HEK293T (cell line): ENCODE measurements around the gene LMNTD1.
"Not testable (repeated sequence)": the region's sequence is repeated elsewhere in the genome, so short reads cannot be mapped to it uniquely, and the experiment has no call there.

ENCODE experiments used
- CTCF ChIA-PET: fragments of 350-600 bp; formaldehyde crosslinking; extraction: SDS; loops from one replicate; lab custom pipeline; 2021; ENCODE audit warnings: antibody characterized with exemption, inconsistent platforms; lab: Yijun Ruan, JAX
- POLR2A ChIA-PET: fragments of 350-600 bp; formaldehyde crosslinking; extraction: SDS; loops from one replicate; lab custom pipeline; 2020; ENCODE audit warnings: antibody characterized with exemption, inconsistent platforms; lab: Yijun Ruan, JAX
- DNase-seq: peaks from one replicate; pipeline ENCODE4 v3.0.0; 2012; ENCODE audit warnings: mixed read lengths; ENCODE audit errors: extremely low spot score
- ARNT ChIP-seq: fragments of 450-650 bp; IDR thresholded peaks from 2 replicates; pipeline ENCODE4 v1.6.1; 2017; ENCODE audit warnings: mild to moderate bottlenecking
- BHLHE40 ChIP-seq: fragments of 450-650 bp; IDR thresholded peaks from 2 replicates; pipeline ENCODE4 v1.6.1; 2016; ENCODE audit warnings: mild to moderate bottlenecking, moderate library complexity, borderline replicate concordance
- CTBP1 ChIP-seq: fragments of 450-650 bp; IDR thresholded peaks from 2 replicates; pipeline ENCODE4 v1.6.1; 2016; ENCODE audit warnings: borderline replicate concordance
- ELF4 ChIP-seq: fragments of 450-650 bp; IDR thresholded peaks from 2 replicates; pipeline ENCODE4 v1.6.1; 2017; ENCODE audit warnings: antibody characterized with exemption
- FOXA1 ChIP-seq: fragments of 450-650 bp; IDR thresholded peaks from 2 replicates; pipeline ENCODE4 v1.6.1; 2016; ENCODE audit warnings: mild to moderate bottlenecking
- FOXK2 ChIP-seq: fragments of 450-650 bp; IDR thresholded peaks from 2 replicates; pipeline ENCODE4 v1.6.1; 2016; ENCODE audit warnings: mild to moderate bottlenecking
- FOXM1 ChIP-seq: fragments of 450-650 bp; IDR thresholded peaks from 2 replicates; pipeline ENCODE4 v1.6.1; 2017; ENCODE audit warnings: mild to moderate bottlenecking, borderline replicate concordance
- HDGF ChIP-seq: fragments of 450-650 bp; IDR thresholded peaks from 2 replicates; pipeline ENCODE4 v1.6.1; 2017; ENCODE audit warnings: antibody characterized with exemption, borderline replicate concordance
- L3MBTL2 ChIP-seq: fragments of 450-650 bp; conservative IDR thresholded peaks from 2 replicates; pipeline ENCODE4 v1.6.1; 2016; ENCODE audit warnings: mild to moderate bottlenecking
- LEF1 ChIP-seq: fragments of 450-650 bp; IDR thresholded peaks from 2 replicates; pipeline ENCODE4 v1.6.1; 2017; ENCODE audit warnings: mild to moderate bottlenecking, borderline replicate concordance
- NFRKB ChIP-seq: fragments of 450-650 bp; IDR thresholded peaks from 2 replicates; pipeline ENCODE4 v1.6.1; 2016; ENCODE audit warnings: mild to moderate bottlenecking, moderate library complexity
- PKNOX1 ChIP-seq: fragments of 450-650 bp; IDR thresholded peaks from 2 replicates; pipeline ENCODE4 v1.6.1; 2016
- SP1 ChIP-seq: fragments of 450-650 bp; IDR thresholded peaks from 2 replicates; pipeline ENCODE4 v1.6.1; 2017
- SUZ12 ChIP-seq: fragments of 450-650 bp; IDR thresholded peaks from 2 replicates; pipeline ENCODE4 v1.6.1; 2016; ENCODE audit warnings: mild to moderate bottlenecking
- TARDBP ChIP-seq: fragments of 450-650 bp; IDR thresholded peaks from 2 replicates; pipeline ENCODE4 v1.6.1; 2016
- ZNF384 ChIP-seq: fragments of 450-650 bp; IDR thresholded peaks from 2 replicates; pipeline ENCODE4 v1.6.1; 2016

The LMNTD1 gene

GRCh38 chr12:25553098-25553497, at the start of gene LMNTD1:
Gene LMNTD1 (minus strand): TSS chr12:25553283. CDS start chr12:25552959, 324 bp downstream.
- TF ChIP-seq HDGF (no peak), SUZ12 (no peak), ARNT (no peak), ELF4 (no peak), TARDBP (no peak), ZNF384 (no peak), SP1 (no peak), NFRKB (no peak), PKNOX1 (no peak), CTBP1 (no peak), L3MBTL2 (no peak), FOXA1 (no peak)
- ChIA-PET POLR2A (no interaction called here), CTCF (no interaction called here)
- DNase-seq = no peak

- CTCF ChIA-PET = no interaction called here
- TF ChIP-seq SP1 = no peak
- no peak for TF ChIP-seq L3MBTL2
- TF ChIP-seq FOXM1 = no peak
- no peak for TF ChIP-seq CTBP1
- TF ChIP-seq FOXK2 = no peak
- TF ChIP-seq FOXA1 = no peak
- no peak for TF ChIP-seq ELF4
- no peak for TF ChIP-seq ARNT
- no peak for TF ChIP-seq HDGF
- TF ChIP-seq NFRKB = no peak
- no peak for TF ChIP-seq SUZ12
- TF ChIP-seq PKNOX1 = no peak
- no peak for TF ChIP-seq LEF1
- TF ChIP-seq BHLHE40 = no peak
- no peak for TF ChIP-seq TARDBP
- TF ChIP-seq ZNF384 = no peak
- no peak for DNase-seq
- POLR2A ChIA-PET = no interaction called here
Observed at GRCh38 chr12:25598956-25599355, 45.9 kb upstream of the LMNTD1 start.

GRCh38 chr12:25595496-25595895, 42.4 kb upstream of the LMNTD1 start:
- CTCF ChIA-PET, DNase-seq, POLR2A ChIA-PET: not testable (repeated sequence)

- DNase-seq = no peak
- POLR2A ChIA-PET = no interaction called here
- CTCF ChIA-PET = no interaction called here
- TF ChIP-seq HDGF (no peak), NFRKB (no peak), PKNOX1 (no peak), L3MBTL2 (no peak), SP1 (no peak), BHLHE40 (no peak), FOXM1 (no peak)
Observed at GRCh38 chr12:25594376-25594775, 41.3 kb upstream of the LMNTD1 start.

- no peak for TF ChIP-seq ELF4
- no peak for TF ChIP-seq PKNOX1
- TF ChIP-seq FOXA1 = no peak
- no peak for TF ChIP-seq ARNT
- no peak for TF ChIP-seq FOXM1
- TF ChIP-seq L3MBTL2 = no peak
- TF ChIP-seq TARDBP = no peak
- TF ChIP-seq FOXK2 = no peak
- no peak for TF ChIP-seq CTBP1
- no peak for TF ChIP-seq NFRKB
- no peak for TF ChIP-seq SP1
- no peak for TF ChIP-seq LEF1
- TF ChIP-seq BHLHE40 = no peak
- TF ChIP-seq HDGF = no peak
- no peak for TF ChIP-seq ZNF384
- no peak for TF ChIP-seq SUZ12
- CTCF ChIA-PET = no interaction called here
- DNase-seq = no peak
- POLR2A ChIA-PET = no interaction called here
Observed at GRCh38 chr12:25592725-25593495, 39.8 kb upstream of the LMNTD1 start.

- POLR2A ChIA-PET = no interaction called here
- no peak for DNase-seq
- CTCF ChIA-PET = no interaction called here
- TF ChIP-seq SUZ12 = no peak
Observed at GRCh38 chr12:25591144-25591543, 38.1 kb upstream of the LMNTD1 start.
